22Rv1 (cell line): ENCODE data around the gene LTB4R.
A peak's percentile ranks its signal among the peaks of the same experiment; 100 is the strongest.

Experiments
- ZFX ChIP-seq: fragments of 450-650 bp; IDR thresholded peaks from 2 replicates; pipeline ENCODE4 v1.6.1; 2017; ENCODE audit warnings: antibody characterized with exemption, borderline replicate concordance
- TF ChIP-seq, protein P1 (sequence below): fragments of 450-650 bp; IDR thresholded peaks from 2 replicates; pipeline ENCODE4 v1.5.1; 2017; ENCODE audit warnings: mild to moderate bottlenecking

DNA sequence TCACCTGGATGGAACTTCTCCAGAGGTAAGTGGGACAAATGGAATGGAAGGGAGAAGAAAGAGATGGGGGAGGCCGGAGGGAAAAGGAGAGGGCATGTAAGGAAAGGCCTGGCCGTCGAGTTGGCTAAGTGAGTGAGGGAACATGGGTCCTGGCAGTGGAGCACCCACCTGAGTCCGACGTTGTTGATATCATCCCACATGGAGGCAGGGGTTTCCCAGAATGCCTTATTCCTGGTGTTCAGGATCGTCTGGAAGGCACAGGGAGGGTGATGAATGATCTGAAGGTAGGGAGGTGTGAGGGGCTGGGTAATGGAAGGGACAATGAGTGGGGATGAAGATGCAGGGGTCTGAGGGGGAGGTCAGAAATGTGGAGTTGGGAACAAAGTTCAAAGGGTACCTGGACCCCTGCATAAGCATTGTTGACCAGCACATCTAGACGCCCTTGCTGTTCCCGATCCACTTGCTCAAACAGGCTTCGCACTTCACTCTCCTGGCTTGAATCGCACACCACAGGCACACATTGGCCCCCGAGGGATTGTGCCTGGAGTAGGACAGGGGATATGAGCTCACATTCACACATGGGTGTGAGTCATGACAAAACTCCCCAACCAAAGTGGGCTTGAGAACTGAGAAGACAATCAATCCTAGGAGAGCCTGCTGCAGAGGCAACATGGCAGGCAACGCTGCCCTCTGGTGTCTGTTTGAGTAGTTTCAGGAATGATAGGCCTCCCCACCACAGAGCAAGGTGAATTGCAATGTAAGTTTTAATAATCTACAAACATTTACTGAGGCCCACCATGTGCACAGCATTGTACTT is 14.8 kb upstream of the LTB4R start:
- TF ChIP-seq, protein P1, sequence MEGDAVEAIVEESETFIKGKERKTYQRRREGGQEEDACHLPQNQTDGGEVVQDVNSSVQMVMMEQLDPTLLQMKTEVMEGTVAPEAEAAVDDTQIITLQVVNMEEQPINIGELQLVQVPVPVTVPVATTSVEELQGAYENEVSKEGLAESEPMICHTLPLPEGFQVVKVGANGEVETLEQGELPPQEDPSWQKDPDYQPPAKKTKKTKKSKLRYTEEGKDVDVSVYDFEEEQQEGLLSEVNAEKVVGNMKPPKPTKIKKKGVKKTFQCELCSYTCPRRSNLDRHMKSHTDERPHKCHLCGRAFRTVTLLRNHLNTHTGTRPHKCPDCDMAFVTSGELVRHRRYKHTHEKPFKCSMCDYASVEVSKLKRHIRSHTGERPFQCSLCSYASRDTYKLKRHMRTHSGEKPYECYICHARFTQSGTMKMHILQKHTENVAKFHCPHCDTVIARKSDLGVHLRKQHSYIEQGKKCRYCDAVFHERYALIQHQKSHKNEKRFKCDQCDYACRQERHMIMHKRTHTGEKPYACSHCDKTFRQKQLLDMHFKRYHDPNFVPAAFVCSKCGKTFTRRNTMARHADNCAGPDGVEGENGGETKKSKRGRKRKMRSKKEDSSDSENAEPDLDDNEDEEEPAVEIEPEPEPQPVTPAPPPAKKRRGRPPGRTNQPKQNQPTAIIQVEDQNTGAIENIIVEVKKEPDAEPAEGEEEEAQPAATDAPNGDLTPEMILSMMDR: peak; percentile 75
- no peak for TF ChIP-seq ZFX
